HG02970 (cell line): ENCODE data around the gene BMP4.

ENCODE experiments used
- ATAC-seq: cut with Tn5 transposase; IDR thresholded peaks from one replicate; pipeline ENCODE4 v1.9.1; 2021; ENCODE audit warnings: mild to moderate bottlenecking, moderate library complexity, moderate number of reproducible peaks; ENCODE audit not compliant: unreplicated experiment, low FRiP score

Gene BMP4

DNA sequence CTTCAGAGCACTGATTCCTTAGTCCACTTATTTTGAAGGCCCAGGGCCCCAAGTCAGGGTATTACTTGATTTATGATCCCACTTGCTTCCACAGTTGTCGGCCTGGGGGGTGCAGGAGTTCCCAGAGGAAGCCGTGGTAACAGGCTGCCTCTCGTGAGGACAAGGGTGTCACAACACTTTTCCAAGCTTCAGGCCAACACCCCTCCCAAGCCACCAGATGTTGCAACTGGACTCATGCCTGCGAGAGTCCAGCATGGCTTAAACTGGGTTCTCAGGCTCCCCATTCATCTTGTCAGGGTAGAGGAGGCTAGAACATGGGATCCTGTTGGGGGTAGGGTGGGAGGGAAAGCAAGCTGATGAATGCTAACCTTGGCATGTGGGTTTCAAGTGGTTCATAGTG lies 56.1 kb downstream of the BMP4 start:
- ATAC-seq, result no peak
